GM18507 (cell line): ENCODE results near the gene DSCAML1.
"Not testable (repeated sequence)": the region's sequence is repeated elsewhere in the genome, so short reads cannot be mapped to it uniquely, and the experiment has no call there.

Source experiments
- DNase-seq: peaks from one replicate; pipeline ENCODE4 v3.0.0; 2011; ENCODE audit warnings: low read depth; ENCODE audit not compliant: insufficient read length; ENCODE audit errors: extremely low spot score
- FAIRE-seq: peaks from 2 replicates; lab custom pipeline; 2011; peaks lifted over from hg19 to GRCh38; lab: Jason Lieb, UNC

DSCAML1 gene

DNA sequence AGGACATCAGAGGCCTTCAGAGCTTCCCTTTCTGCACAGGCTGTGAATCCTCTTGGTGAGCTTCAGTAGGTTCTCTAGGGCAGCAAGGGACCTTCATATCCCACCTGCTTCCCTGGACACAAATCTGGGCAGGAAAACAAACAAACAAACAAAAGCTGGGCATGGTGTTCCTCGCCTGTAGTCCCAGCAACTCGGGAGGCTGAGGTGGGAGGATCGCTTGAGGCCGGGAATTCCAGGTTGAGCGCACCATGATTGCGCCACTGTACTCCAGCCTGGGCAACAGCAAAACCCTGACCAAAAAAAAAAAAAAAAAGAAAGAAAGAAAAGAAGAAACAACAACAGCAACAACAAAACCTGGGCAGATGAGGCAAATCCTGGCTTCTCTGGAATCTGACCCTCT is 376.4 kb downstream of the DSCAML1 start:
- no peak for FAIRE-seq
- DNase-seq = no peak

DNA sequence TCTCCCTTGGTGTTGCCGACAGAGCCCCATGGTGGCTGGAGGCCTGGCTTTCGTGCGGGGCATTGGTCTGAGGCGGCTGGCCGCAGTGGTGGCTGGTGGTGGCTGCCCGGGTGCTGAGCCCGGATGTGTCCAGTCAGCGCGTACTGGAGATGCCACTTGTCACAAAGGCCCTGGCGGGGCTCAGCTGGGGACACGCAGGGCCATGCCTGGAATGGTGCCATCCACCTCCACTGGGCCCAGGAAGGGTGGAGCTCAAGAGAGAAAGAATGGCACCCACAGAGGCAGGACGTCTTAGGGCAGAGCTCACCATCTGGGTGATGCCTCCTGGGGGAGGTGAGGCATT is 376.9 kb downstream of the DSCAML1 start:
- DNase-seq (no peak), FAIRE-seq (no peak)

DNA sequence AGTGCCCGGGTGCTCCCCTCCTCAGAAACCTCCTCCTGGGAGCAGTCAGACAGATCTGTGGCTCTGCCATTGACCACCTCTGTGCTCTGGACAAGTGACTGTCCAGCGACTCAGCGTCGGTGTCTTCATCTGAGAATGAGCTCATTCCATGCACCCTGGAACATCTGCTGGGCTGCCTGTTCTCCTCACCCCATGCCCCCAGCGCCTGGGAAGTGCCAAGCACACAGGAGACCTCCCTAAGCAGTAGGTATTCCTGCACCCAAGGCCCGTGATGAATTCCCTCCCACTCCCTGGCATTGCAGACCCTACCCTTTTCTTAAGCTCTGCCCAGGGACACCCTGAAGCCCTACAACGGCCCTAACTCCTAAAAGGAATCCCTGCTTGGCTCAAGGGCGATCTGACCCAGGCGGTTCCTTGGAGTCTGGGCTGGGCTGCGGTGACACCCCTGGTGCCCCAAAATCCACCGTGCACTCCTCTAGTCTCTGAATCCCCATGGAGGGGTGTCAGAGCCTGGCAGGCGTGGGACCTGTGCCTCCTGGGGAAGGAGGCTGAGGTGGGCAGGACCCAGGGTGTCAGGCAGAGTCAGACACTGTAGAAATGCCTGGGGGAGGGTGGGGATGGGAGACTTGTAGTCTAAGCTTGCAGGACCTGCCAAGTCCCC is 377.4 kb downstream of the DSCAML1 start:
- DNase-seq = no peak
- no peak for FAIRE-seq

DNA sequence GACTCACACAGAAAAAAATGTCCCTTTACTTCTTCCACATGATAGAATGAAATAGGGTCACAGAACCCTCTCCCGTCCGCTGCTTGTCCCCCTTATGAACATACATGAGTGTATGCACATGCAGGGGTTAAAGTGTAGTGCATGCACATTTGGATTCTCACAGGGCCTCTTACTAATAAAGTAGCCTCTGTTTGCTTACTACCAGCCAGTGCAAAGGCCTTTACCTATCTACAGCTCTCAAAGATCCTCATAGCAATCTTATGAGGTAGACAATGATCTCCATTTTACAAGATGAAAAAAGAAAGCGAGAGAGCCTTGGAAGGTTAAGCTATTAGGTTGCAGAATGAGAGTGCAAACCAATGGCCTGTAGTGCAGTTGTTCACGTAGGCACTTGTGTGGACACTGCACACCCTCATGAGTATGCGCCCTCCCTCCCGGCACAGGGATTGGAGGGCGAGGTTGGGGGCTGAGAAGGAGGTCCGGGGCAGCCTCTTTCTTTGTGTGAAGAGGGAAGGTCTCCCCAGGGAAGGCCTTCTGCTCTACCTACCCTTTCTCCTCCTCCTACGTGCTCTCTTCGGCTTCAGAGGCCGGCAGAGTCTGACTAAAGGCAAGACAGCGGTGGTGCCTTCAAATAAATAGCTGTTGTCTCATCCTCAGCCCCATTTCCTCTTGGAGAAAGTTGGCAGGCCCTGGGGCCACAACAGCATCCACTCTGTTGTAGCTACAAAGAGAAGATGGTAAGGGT is 378.1 kb downstream of the DSCAML1 start:
- DNase-seq (no peak), FAIRE-seq (no peak)

DNA sequence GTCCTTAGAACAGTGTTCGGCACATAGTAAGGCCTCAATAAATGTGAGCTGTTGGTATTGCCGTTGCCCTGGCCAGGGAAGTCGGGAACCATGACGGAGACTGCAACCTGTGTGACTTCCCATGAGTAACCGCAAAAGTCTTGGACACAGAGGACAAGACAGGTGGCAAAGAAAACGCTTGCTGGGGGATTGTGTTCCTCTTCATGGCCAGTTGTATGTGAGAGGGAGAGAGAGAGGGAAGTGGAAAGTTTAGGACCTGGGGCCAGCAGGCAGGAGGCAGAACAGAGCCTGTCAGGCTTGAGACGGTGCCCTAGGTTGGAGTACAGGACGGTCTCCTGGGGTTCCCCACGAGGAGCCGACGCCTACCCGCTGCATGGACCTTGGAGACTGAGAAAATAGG is 379.2 kb downstream of the DSCAML1 start:
- FAIRE-seq (no peak), DNase-seq (no peak)

DNA sequence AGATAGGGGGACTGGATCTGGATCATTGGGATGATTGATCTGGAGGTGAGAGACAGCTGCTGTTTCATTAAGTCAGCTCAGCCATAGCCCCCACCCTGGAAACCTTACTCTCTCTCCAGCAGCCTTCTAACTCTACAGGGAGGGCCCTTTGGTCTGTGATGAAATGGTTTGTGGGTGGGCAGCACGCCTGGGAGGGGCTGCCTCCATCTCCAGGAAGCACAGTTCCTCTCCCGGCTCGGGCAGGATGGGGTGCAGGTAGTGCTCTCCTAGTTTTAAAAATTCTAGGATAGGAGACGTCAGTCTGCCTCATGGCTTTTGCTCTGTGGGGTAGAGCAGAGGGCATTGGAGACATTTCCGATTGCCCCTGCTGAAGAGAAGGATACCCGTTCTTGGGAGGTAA is 379.7 kb downstream of the DSCAML1 start:
- FAIRE-seq = no peak
- no peak for DNase-seq

DNA sequence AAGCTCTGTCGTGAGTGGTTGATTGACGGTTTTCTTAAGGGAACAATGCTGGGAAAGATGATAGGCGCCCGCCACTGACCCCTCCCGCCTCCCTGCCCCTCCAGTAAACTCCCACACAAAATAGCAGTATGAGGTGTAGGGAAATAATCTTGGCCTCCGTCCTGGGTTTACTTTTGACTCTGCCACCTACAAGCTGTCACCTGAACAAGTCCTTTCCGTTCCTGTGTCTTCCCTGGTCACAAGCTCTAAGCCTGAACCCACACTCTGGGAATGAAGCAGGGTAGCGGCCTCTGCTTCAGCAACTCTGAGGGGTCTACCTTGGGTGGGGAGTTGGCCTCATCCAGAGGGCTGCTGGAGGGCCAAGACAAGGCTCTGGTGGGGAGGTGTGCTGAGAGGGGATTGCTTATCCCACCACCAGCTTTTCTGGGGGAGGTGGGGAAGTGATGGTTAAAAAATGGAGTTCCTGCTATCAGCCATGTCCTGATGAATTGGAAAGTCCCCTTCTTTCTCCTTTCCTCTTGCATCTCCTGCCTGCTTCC is 381.6 kb downstream of the DSCAML1 start:
- DNase-seq = no peak
- no peak for FAIRE-seq

DNA sequence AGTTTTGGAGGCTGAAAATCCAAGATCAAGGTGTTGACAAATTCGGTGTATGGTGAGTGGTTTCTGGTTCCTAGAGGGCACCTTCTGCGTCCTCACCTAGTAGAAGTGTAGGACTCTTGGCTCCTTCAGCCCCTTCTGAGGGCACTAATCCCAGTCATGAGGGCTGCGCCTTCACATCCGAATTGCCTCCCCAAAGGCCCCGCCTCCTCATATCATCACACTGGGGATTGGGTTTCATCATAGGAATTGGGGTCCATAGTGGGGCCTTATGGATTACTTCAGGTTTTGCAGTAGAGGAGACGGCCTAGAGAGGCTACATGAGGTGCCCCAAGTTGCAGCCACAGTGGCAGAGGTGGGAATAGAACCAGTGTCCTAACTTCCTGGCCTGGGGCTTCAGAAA is 382.3 kb downstream of the DSCAML1 start:
- no peak for FAIRE-seq
- no peak for DNase-seq

DNA sequence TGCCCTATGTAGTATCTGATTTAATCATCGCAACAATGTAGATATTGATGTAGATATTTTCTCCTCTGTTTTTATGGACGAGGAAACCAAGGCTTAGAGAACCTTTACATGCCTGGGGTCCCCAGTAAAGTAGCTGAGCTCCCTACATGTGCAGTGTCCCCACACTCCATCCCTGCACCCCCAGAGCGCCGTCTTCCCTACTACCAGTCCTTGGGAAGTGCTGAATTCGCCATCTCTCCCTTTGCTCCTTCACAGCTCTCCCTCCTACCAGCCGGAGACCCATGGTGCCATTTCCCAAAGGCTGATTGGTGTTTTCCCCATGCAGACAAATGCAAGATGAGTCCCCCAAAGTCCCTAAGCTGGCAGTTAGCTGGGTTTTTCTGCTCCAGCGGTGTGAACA is 383.4 kb downstream of the DSCAML1 start:
- no peak for DNase-seq
- no peak for FAIRE-seq

DNA sequence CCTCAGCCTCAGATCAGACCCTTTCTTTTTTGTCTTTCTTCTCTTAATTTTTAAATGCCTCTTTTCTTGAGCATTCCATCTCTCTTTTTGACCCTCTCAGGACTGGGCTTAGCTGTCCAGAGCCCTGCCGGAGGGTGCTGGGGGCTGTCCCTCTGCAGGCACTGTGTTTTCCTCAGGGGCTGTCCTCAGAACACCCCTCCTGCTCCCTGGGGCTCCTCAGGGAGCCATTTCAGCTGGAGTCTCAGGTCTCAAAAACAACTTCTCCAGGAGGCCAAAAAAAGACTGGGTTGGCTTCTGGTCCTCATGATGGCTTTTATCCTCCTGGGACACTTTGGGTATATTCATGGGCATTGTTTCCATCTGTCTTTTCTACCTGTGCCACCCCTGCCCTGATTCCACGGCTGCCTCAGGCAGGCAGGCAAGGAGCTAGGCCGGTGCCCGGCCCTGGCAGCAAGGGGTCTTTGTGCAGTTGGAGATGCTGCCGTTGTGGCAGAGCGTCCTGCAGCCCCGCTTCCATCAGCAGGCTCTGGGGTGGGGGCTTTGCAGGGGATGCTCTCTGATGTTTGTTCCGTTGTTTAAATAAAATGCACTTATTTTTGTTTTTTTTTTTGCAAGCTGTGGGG is 384.3 kb downstream of the DSCAML1 start:
- FAIRE-seq (no peak), DNase-seq (no peak)

DNA sequence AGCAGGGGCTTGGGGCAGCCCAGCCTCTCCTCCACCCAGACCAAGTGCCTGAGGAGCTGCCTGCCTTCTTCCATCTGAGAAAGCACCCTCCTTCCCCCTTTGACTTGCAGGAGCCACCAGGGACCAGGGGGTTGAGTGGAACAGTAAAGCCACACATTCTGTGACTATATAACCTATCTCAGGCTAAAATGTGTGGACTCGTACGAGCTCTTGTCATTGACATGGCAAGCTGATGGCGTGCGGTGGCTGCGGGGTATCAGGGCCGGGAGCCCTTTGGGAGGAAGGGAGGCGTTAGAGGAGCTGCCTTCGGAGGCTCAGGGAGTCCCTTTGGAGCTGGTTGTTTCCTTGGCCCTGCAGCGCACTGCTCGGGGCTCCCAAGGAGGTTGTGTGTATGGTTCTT is 384.8 kb downstream of the DSCAML1 start:
- DNase-seq (no peak), FAIRE-seq (no peak)

DNA sequence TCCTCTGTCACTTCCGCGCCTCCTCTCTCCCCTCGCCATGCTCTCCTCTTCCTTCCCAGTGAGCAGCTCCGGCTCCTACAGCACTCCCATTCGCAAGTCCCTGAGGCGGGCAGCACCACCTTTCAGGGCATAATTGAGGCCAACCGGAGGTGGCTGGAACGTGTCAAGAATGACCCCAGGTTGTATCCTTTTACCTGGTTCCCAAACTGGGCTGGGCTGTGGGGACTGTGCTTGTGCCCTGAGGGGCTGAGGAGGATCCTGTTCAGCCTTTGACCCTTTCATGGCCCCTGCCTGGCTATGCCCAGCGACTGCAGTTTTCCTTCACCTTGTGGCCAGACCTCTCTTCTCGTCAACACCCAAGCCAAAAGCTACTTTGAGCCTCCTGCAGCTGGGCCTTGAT is 385.3 kb downstream of the DSCAML1 start:
- no peak for FAIRE-seq
- no peak for DNase-seq

DNA sequence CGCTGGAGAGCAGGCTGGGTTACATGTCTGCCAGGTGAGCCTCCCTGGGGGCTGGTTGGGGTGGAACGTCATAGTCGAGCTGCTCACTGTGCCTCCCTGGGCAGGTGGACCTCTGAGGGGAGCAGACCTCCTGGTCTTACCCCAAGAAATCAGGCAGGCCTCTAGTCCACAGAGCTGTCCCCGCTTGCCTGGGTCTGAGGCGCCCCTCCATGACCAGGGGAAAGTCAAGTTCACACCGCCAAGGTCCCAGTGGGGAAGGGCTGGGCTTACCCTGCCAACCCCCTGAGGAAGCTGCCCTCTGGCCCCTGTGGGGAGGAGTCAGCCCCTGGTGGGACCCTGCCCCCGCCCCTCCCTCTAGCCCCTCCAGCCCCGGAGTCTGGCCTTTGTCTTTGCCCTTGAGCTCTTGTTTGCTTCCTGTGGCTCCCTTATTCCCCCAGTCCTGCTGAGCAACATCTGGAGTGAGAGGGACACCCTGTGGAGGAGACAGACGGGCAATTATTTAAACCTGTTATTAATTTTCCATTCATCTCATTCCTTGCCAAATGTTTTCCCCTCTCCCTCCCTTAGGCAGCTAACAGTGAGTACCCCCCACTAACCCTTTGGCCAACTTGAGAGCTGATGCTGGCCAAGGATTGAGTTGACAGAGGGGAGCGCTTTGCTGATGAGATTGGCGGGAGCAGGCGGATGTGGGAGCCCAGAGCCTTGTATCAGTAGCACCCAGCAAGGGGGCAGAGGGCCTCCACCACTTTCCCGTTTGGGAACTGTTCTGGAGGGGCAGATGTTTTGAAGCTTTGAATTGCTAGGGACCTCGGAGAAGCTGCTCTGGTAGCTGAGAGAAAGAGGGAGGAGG is 385.9 kb downstream of the DSCAML1 start:
- FAIRE-seq = no peak
- no peak for DNase-seq

DNA sequence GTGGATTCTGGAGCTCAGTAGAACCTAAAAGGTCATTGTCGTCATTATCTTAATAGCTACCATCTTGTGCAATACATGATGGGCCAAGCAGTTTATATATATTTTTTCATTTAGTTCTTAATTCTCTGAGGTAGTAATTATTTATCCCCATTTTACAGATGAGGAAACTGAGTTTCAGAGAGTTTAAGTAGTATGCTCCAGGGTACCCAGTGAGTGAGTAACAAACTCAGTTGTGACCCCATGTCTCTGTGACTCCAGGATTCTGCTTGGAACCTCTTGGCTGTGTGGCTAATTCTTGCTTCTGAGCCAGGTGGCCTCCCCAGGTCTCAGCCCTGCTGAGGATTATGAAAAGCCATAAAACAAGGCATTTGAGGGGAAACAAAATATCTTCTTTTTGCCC is 386.8 kb downstream of the DSCAML1 start:
- DNase-seq (no peak), FAIRE-seq (no peak)

DNA sequence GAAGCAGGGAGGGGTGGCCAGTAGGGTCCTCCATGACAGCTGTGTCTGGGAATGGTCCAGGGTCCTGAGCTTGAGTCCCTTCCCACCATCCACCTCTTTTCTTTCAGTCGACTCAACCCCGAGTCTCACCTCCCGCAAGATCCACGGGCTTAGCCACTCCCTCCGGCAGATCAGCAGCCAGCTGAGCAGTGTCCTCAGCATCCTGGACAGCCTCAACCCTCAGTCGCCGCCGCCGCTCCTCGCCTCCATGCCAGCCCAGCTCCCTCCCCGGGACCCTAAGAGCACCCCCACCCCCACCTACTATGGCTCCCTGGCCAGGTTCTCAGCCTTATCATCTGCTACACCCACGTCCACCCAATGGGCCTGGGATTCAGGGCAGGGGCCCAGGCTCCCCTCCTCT is 387.5 kb downstream of the DSCAML1 start:
- no peak for FAIRE-seq
- no peak for DNase-seq

DNA sequence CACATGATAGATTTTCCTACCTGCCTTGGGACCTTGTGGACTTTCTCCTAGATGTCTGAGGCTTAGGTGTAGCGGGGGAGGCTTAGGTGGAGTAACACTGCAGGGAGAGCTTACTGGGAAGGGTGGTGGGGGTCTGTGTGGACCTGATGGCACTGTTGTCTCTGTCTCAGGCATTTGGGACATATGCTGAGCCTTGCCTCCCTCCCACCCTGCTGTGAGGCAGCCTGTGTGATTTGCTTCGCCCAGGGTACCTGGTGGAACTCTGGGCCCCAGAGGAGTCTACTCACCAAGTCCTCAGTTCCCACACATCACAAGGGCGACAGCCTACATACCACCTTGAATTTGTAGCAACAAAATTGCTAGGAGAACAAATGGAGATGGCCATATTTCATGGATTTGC is 388.7 kb downstream of the DSCAML1 start:
- FAIRE-seq (no peak), DNase-seq (no peak)

DNA sequence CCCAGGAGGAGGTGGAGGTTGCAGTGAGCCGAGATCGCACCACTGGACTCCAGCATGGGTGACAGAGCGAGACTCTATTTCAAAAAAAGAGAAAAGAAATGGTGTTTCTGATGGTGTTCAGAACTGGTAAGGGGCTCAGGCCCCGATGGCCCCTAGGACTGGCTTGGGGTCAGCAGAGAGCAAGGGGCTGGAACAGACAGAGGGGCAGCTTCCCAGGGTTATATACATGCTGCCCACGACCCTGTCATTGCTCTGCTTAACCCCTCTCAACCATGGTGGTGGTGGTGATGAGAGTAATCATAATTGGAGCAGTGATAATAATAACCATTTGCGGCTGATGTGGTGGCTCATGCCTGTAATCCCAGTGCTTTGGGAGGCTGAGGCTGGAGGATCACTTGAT is 390.0 kb downstream of the DSCAML1 start:
- DNase-seq (no peak), FAIRE-seq (no peak)

DNA sequence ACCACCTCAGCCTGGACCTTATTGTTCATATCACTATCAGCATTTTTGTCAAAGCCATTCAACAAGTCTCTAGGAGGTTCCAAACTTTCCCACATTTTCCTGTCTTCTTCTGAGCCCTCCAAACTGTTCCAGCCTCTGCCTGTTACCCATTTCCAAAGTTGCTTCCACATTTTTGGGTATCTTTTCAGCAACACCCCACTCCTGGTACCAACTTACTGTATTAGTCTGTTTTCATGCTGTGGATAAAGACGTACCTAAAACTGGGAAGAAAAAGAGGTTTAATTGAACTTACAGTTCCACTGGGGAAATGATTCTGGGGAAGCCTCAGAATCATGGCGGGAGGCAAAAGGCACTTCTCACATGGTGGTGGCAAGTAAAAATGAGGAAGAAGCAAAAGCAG is 391.1 kb downstream of the DSCAML1 start:
- DNase-seq, FAIRE-seq: not testable (repeated sequence)

DNA sequence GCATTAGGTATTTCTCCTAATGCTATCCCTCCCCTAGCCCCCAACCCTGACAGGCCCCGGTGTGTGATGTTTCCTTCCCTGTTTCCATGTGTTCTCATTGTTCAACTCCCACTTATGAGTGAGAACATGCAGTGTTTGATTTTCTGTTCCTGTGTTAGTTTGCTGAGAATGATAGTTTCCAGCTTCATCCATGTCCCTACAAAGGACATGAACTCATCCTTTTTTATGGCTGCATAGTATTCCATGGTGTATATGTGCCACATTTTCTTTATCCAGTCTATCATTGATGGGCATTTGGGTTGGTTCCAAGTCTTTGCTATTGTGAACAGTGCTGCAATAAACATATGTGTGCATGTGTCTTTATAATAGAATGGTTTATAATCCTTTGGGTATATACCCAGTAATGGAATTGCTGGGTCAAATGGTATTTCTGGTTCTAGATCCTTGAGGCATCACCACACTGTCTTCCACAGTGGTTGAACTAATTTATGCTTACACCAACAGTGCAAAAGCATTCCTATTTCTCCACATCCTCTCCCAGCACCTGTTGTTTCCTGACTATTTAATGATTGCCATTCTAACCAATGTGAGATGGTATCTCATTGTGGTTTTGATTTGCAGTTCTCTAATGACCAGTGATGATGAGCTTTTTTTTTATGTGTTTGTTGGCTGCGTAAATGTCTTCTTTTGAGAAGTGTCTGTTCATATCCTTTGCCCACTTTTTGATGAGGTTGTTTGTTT is 397.7 kb downstream of the DSCAML1 start:
- not testable (repeated sequence) for DNase-seq, FAIRE-seq
